Sigmoid colon (tissue), 4 donors: ENCODE results near the gene DCUN1D1.

Experiments
- CTCF ChIP-seq, 4 experiments: fragments of 450-650 bp in 3 of 4; fragments of 200-600 bp in 1 of 4; IDR thresholded peaks; one replicate each; pipeline ENCODE4 v1.5.1; 2016 to 2019; ENCODE audit warnings: antibody characterized with exemption in 4 of 4, mild to moderate bottlenecking in 3 of 4, moderate library complexity in 2 of 4
- EP300 ChIP-seq, 4 donors: sonication (generic); formaldehyde crosslinking; IDR thresholded peaks; one replicate each; pipeline ENCODE4 v1.6.1; 2017; ENCODE audit warnings: antibody characterized with exemption in 4 of 4
- POLR2A ChIP-seq, 2 donors: fragments of 450-650 bp; IDR thresholded peaks; one replicate each; pipeline ENCODE4 v1.6.1; 2016; ENCODE audit warnings: antibody characterized with exemption in 2 of 2, mild to moderate bottlenecking in 2 of 2, moderate library complexity in 2 of 2
- POLR2AphosphoS5 ChIP-seq, 4 donors: sonication (generic); formaldehyde crosslinking; IDR thresholded peaks; one replicate each; pipeline ENCODE4 v1.6.1; 2017; ENCODE audit warnings: antibody characterized with exemption in 4 of 4

- TF ChIP-seq CTCF (IDR thresholded peaks at IDR 0.05) (no peak), POLR2A (IDR thresholded peaks at IDR 0.05) (no peak), POLR2AphosphoS5 (IDR thresholded peaks at IDR 0.05) (no peak), EP300 (IDR thresholded peaks at IDR 0.05) (no peak)
These were observed 88.1 kb downstream of the DCUN1D1 start for GRCh38 chr3:182892226-182892625.
